ENCODE measurements around the gene SULT1B1.

GRCh38 chr4:69743476-69744156 is 16.8 kb downstream of the SULT1B1 start:
- TF ChIP-seq CTCF (IDR thresholded peaks at IDR 0.05; ENCODE audit: poor library complexity) (no peak), EZH2phosphoT487 (IDR thresholded peaks at IDR 0.05; ENCODE audit: low read depth, severe bottlenecking, unreplicated experiment) (no peak), EZH2 (IDR thresholded peaks at IDR 0.05; ENCODE audit: borderline replicate concordance) (no peak)

All from hepatocyte (in vitro differentiated cells).